H9 (cell line): ENCODE measurements around the gene DUS1L. TPM values are rescaled to one million over a fixed set of nuclear protein-coding genes. Genes with fewer than 3 reads are reported as not detected.

Experiments
- DNase-seq: peaks from one replicate; pipeline ENCODE4 v3.0.0-alpha.2; 2017
- H2AFZ ChIP-seq: one replicate; pipeline ENCODE4 v1.6.1; 2013; ENCODE audit warnings: mild to moderate bottlenecking, low read length, control low read depth, moderate library complexity
- H2AK5ac ChIP-seq: 2 replicates; pipeline ENCODE4 v1.6.1; 2013; ENCODE audit warnings: low read length, control low read depth, mixed read lengths; ENCODE audit not compliant: insufficient read length
- H2BK120ac ChIP-seq: one replicate; pipeline ENCODE4 v1.6.1; 2013; ENCODE audit warnings: low read depth, mild to moderate bottlenecking, low read length, control low read depth, inconsistent platforms; ENCODE audit not compliant: poor library complexity, severe bottlenecking
- H2BK12ac ChIP-seq: 2 replicates; pipeline ENCODE4 v1.6.1; 2013; ENCODE audit warnings: low read length, control low read depth, mixed read lengths, low read depth; ENCODE audit not compliant: insufficient read length
- H2BK15ac ChIP-seq: 2 replicates; pipeline ENCODE4 v1.6.1; 2013; ENCODE audit warnings: low read depth, low read length, control low read depth
- H2BK20ac ChIP-seq: one replicate; pipeline ENCODE4 v1.6.1; 2013; ENCODE audit warnings: low read depth, mild to moderate bottlenecking, low read length, control low read depth, inconsistent platforms; ENCODE audit not compliant: poor library complexity, severe bottlenecking
- H2BK5ac ChIP-seq: 2 replicates; pipeline ENCODE4 v1.6.1; 2013; ENCODE audit warnings: low read length, control low read depth, mixed read lengths; ENCODE audit not compliant: insufficient read length
- H3K14ac ChIP-seq: 2 replicates; pipeline ENCODE4 v1.6.1; 2013; ENCODE audit warnings: low read length, control low read depth; ENCODE audit not compliant: insufficient read depth
- H3K18ac ChIP-seq: 2 replicates; pipeline ENCODE4 v1.6.1; 2013; ENCODE audit warnings: low read depth, mild to moderate bottlenecking, mixed read lengths, low read length, control low read depth; ENCODE audit not compliant: insufficient read length
- H3K23ac ChIP-seq: 2 replicates; pipeline ENCODE4 v1.6.1; 2013; ENCODE audit warnings: low read length, control low read depth, mixed read lengths, low read depth; ENCODE audit not compliant: insufficient read length
- H3K23me2 ChIP-seq: 2 replicates; pipeline ENCODE4 v1.6.1; 2013; ENCODE audit warnings: low read depth, mild to moderate bottlenecking, mixed read lengths, low read length, control low read depth; ENCODE audit not compliant: insufficient read length, poor library complexity, severe bottlenecking
- H3K27ac ChIP-seq: 2 replicates; pipeline ENCODE4 v1.5.1; 2013; ENCODE audit warnings: low read length, control low read depth, mixed read lengths, low read depth; ENCODE audit not compliant: insufficient read length
- H3K27me3 ChIP-seq: 2 replicates; pipeline ENCODE4 v1.6.1; 2013; ENCODE audit warnings: low read length, control low read depth, inconsistent platforms; ENCODE audit not compliant: insufficient read depth
- H3K4ac ChIP-seq: 2 replicates; pipeline ENCODE4 v1.6.1; 2013; ENCODE audit warnings: low read depth, mild to moderate bottlenecking, control low read depth, inconsistent platforms, low read length, moderate library complexity
- H3K4me1 ChIP-seq: 2 replicates; pipeline ENCODE4 v1.6.1; 2013; ENCODE audit warnings: low read length, control low read depth, inconsistent platforms; ENCODE audit not compliant: insufficient read depth
- H3K4me2 ChIP-seq: 2 replicates; pipeline ENCODE4 v1.6.1; 2013; ENCODE audit warnings: low read length, control low read depth, mixed read lengths; ENCODE audit not compliant: insufficient read length, insufficient read depth
- H3K56ac ChIP-seq: 2 replicates; pipeline ENCODE4 v1.6.1; 2013; ENCODE audit warnings: low read depth, mild to moderate bottlenecking, mixed read lengths, low read length, control low read depth; ENCODE audit not compliant: insufficient read length
- H3K79me1 ChIP-seq: 2 replicates; pipeline ENCODE4 v1.6.1; 2013; ENCODE audit warnings: low read depth, mild to moderate bottlenecking, moderate library complexity, low read length, control low read depth, inconsistent platforms; ENCODE audit not compliant: insufficient read depth, poor library complexity, severe bottlenecking
- H3K79me2 ChIP-seq: 2 replicates; pipeline ENCODE4 v1.6.1; 2013; ENCODE audit warnings: low read length, control low read depth, inconsistent platforms; ENCODE audit not compliant: insufficient read depth
- H3K9ac ChIP-seq: 2 replicates; pipeline ENCODE4 v1.6.1; 2013; ENCODE audit warnings: low read length, control low read depth, mixed read lengths; ENCODE audit not compliant: insufficient read length; ENCODE audit errors: extremely low read depth
- H3K9me3 ChIP-seq: one replicate; pipeline ENCODE4 v1.6.1; 2013; ENCODE audit warnings: low read depth, low read length, inconsistent platforms; ENCODE audit not compliant: control insufficient read depth
- H3T11ph ChIP-seq: one replicate; pipeline ENCODE4 v1.6.1; 2013; ENCODE audit warnings: mild to moderate bottlenecking, low read length, control low read depth, inconsistent platforms
- H4K20me1 ChIP-seq: one replicate; pipeline ENCODE4 v1.6.1; 2013; ENCODE audit not compliant: control insufficient read depth, insufficient read length, insufficient read depth
- H4K5ac ChIP-seq: 2 replicates; pipeline ENCODE4 v1.6.1; 2013; ENCODE audit warnings: low read depth, mild to moderate bottlenecking, mixed read lengths, low read length, control low read depth; ENCODE audit not compliant: insufficient read length
- H4K8ac ChIP-seq: replicated peaks from 2 replicates; pipeline ENCODE4 v1.6.1; 2013; ENCODE audit warnings: low read length, control low read depth, mixed read lengths, low read depth; ENCODE audit not compliant: insufficient read length
- H4K91ac ChIP-seq: 2 replicates; pipeline ENCODE4 v1.6.1; 2013; ENCODE audit warnings: low read depth, mild to moderate bottlenecking, moderate library complexity, mixed read lengths, low read length, control low read depth; ENCODE audit not compliant: insufficient read length
- H3K27ac Mint-ChIP-seq, 3 experiments: 2 replicates in 2 of 3; 3 replicates in 1 of 3; pipeline ENCODE4 v1.8.0; 2020 to 2021; ENCODE audit warnings: mixed read lengths in 3 of 3, mild to moderate bottlenecking in 1 of 3, moderate library complexity in 1 of 3
- H3K27me3 Mint-ChIP-seq: 2 replicates; pipeline ENCODE4 v1.8.0; 2021; ENCODE audit warnings: low read depth, mild to moderate bottlenecking, moderate library complexity, mixed read lengths
- H3K36me3 Mint-ChIP-seq, 3 experiments: 2 replicates in 2 of 3; 3 replicates in 1 of 3; pipeline ENCODE4 v1.8.0; 2020 to 2021; ENCODE audit warnings: low read depth in 3 of 3, mixed read lengths in 3 of 3; ENCODE audit not compliant: insufficient read depth in 1 of 3
- H3K4me1 Mint-ChIP-seq, 2 experiments: 2 replicates each; pipeline ENCODE4 v1.8.0; 2020; ENCODE audit warnings: mixed read lengths in 2 of 2
- H3K4me3 Mint-ChIP-seq, 2 experiments: 2 replicates in 1 of 2; 3 replicates in 1 of 2; pipeline ENCODE4 v1.8.0; 2020 to 2021; ENCODE audit warnings: mild to moderate bottlenecking in 2 of 2, mixed read lengths in 2 of 2, moderate library complexity in 1 of 2
- H3K9me3 Mint-ChIP-seq, 2 experiments: 2 replicates in 1 of 2; 3 replicates in 1 of 2; pipeline ENCODE4 v1.8.0; 2020; ENCODE audit warnings: mild to moderate bottlenecking in 2 of 2, mixed read lengths in 2 of 2, moderate library complexity in 1 of 2
- CTCF ChIP-seq: fragments of 200-600 bp; sonication (generic); conservative IDR thresholded peaks from 3 replicates; pipeline ENCODE4 v1.8.0; 2021; ENCODE audit warnings: antibody characterized with exemption, mild to moderate bottlenecking
- WGBS: extraction: QIAGEN DNeasy Blood & Tissue Kit; methylation state at CpG from one replicate; pipeline ENCODE4 v1.1.7; 2013; ENCODE audit warnings: missing lambda C conversion rate, low lambda C conversion rate, mixed read lengths; ENCODE audit not compliant: insufficient read length; ENCODE audit errors: extremely low coverage; 5-methylcytosine and 5-hydroxymethylcytosine counted together
- total RNA-seq: library from RNA; stranded (reverse); gene quantifications from 2 replicates; pipeline ENCODE4 v1.2.1, GENCODE V29; 2021

Gene DUS1L
- total RNA-seq, 1 experiment from 2014 or later, result 103 TPM

DNA sequence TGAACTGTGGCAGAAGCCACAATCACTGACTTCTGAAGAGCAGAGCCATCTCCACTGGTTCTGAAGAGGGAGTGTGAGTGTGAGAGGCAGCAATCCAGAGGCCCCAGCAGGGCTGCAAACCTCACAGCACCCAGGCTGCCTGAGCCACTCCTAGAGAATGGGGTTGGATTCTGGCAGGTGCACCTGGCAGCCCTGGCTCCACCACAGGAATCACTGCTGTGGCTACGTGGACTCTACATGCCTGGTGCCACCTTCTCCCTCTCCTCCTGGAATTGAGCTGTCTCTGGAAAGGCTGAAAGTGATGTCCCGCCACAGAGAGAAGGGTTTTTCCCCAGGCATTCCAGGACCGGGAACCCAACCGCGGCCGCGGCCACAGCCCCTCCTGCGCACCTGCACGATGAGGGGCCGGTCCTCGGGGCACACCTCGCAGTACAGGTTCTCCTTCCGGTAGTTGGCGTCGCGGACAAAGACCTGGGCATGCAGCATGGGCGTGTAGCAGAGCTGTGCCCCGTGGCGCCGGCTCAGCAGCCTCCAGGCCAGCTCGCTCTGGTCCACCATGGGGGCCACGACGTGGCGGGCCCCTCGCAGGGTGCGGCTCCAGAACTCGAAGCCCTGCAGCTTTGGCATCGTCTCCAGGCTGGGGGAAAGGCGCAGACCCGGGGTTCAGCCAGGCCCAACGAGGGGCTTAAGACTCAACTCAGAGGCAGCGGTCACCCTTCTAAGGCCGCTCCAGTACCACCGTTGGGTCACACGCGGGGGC lies 991 bp downstream of the DUS1L start:
- no peak overlapping the region for H2AFZ ChIP-seq

More for the DNA sequence above, 991 bp downstream of the DUS1L start:
- no peak overlapping the region for H4K8ac ChIP-seq
- no peak overlapping the region for H2BK5ac ChIP-seq
- peak overlapping the region; percentile 75 for H3K4me2 ChIP-seq
- Mint-ChIP-seq H3K36me3 (peaks cover 4 to 17% (median 13%) of the 10 kb centered on the region in 3 experiments), H3K27me3 (peaks cover 5% of the 10 kb centered on the region), H3K4me3 (peak overlapping the region; percentile 70 to 73), H3K9me3 (no peaks in the 10 kb centered on the region; a peak in 1 of 5 replicates), H3K27ac (no peak overlapping the region), H3K4me1 (peaks cover 4 to 5% of the 10 kb centered on the region in 2 experiments)
- H3K4me1 ChIP-seq, result no peaks in the 10 kb centered on the region
- no peak overlapping the region for H4K91ac ChIP-seq
- H2BK120ac ChIP-seq, result no peak overlapping the region
- H3K79me2 ChIP-seq, result no peaks in the 10 kb centered on the region
- TF ChIP-seq CTCF, result no peak
- DNase-seq, result no peak
- H3K56ac ChIP-seq, result no peak overlapping the region
- no peaks in the 10 kb centered on the region for H3K79me1 ChIP-seq
- H4K5ac ChIP-seq, result no peak overlapping the region
- H3K23ac ChIP-seq, result no peak overlapping the region
- H3K27me3 ChIP-seq, result no peaks in the 10 kb centered on the region
- no peak overlapping the region for H2BK12ac ChIP-seq
- H3K14ac ChIP-seq, result peak overlapping the region; percentile 9; the same call in 1 of the 2 replicates
- no peak overlapping the region for H2BK20ac ChIP-seq
- H3K18ac ChIP-seq, result no peak overlapping the region
- H3K23me2 ChIP-seq, result peaks cover 15% of the 10 kb centered on the region
- H3K27ac ChIP-seq, result no peak overlapping the region
- H4K20me1 ChIP-seq, result no peaks in the 10 kb centered on the region
- no peak overlapping the region for H3T11ph ChIP-seq
- H2BK15ac ChIP-seq, result no peak overlapping the region
- no peak overlapping the region for H2AK5ac ChIP-seq
- no peak overlapping the region for H3K4ac ChIP-seq
- no peaks in the 10 kb centered on the region for H3K9me3 ChIP-seq
- peak overlapping the region; percentile 47 for H3K9ac ChIP-seq
- no CpG with 5 or more reads among the region's 36 CpGs for whole genome bisulfite sequencing
